Measurements from ENCODE around the gene MSH5.

DNA sequence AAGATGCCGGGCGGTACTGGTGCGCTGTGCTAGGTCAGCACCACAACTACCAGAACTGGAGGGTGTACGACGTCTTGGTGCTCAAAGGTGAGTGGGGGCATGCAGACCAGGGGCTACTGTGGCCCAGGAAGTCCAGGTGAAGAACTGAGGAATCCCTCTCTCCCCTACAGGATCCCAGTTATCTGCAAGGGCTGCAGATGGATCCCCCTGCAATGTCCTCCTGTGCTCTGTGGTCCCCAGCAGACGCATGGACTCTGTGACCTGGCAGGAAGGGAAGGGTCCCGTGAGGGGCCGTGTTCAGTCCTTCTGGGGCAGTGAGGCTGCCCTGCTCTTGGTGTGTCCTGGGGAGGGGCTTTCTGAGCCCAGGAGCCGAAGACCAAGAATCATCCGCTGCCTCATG is 32.1 kb upstream of the MSH5 start:
- TF ChIP-seq, protein P1, sequence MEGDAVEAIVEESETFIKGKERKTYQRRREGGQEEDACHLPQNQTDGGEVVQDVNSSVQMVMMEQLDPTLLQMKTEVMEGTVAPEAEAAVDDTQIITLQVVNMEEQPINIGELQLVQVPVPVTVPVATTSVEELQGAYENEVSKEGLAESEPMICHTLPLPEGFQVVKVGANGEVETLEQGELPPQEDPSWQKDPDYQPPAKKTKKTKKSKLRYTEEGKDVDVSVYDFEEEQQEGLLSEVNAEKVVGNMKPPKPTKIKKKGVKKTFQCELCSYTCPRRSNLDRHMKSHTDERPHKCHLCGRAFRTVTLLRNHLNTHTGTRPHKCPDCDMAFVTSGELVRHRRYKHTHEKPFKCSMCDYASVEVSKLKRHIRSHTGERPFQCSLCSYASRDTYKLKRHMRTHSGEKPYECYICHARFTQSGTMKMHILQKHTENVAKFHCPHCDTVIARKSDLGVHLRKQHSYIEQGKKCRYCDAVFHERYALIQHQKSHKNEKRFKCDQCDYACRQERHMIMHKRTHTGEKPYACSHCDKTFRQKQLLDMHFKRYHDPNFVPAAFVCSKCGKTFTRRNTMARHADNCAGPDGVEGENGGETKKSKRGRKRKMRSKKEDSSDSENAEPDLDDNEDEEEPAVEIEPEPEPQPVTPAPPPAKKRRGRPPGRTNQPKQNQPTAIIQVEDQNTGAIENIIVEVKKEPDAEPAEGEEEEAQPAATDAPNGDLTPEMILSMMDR (IDR thresholded peaks at IDR 0.05; ENCODE audit: low read depth, low read length) = no peak
- TF ChIP-seq EZH2phosphoT487 (IDR thresholded peaks at IDR 0.05; ENCODE audit: low read depth) = no peak

All from OCI-LY3 (cell line).